BLaER1 treated with 17β-estradiol and CSF1 and Interleukin-3, amounts not matched to agents 10 nM and 100 nM (cell line): ENCODE data around the gene SREK1IP1.
A peak's percentile ranks its signal among the peaks of the same experiment; 100 is the strongest.

Experiments
- H3K27ac ChIP-seq, 11 experiments: shearing (Covaris generic); formaldehyde crosslinking; 2 replicates each; pipeline ENCODE4 v1.8.1; 2022
- H3K27me3 ChIP-seq, 11 experiments: shearing (Covaris generic); formaldehyde crosslinking; 2 replicates each; pipeline ENCODE4 v1.8.1; 2022
- H3K36me3 ChIP-seq, 11 experiments: shearing (Covaris generic); formaldehyde crosslinking; 2 replicates each; pipeline ENCODE4 v1.8.1; 2022
- H3K4me1 ChIP-seq, 10 experiments: shearing (Covaris generic); formaldehyde crosslinking; 2 replicates each; pipeline ENCODE4 v1.8.1; 2022
- H3K4me2 ChIP-seq, 11 experiments: shearing (Covaris generic); formaldehyde crosslinking; 2 replicates each; pipeline ENCODE4 v1.8.1; 2022
- H3K4me3 ChIP-seq, 10 experiments: shearing (Covaris generic); formaldehyde crosslinking; 2 replicates each; pipeline ENCODE4 v1.8.1; 2022
- H3K9ac ChIP-seq, 11 experiments: shearing (Covaris generic); formaldehyde crosslinking; 2 replicates each; pipeline ENCODE4 v1.8.1; 2022
- H3K9me3 ChIP-seq, 11 experiments: shearing (Covaris generic); formaldehyde crosslinking; replicated peaks in 1 of 11; 2 replicates each; pipeline ENCODE4 v1.8.1; 2022
- H4K20me1 ChIP-seq, 11 experiments: shearing (Covaris generic); formaldehyde crosslinking; 2 replicates each; pipeline ENCODE4 v1.8.1; 2022
- Cebpa-rat ChIP-seq, 11 experiments: shearing (Covaris generic); IDR thresholded peaks; 2 replicates each; pipeline ENCODE4 v1.8.1; 2022

The SREK1IP1 gene

GRCh38 chr5:64794053-64794770, 25.7 kb upstream of the SREK1IP1 start:
- Histone ChIP-seq H3K27ac (no peak overlapping the region), H3K27me3 (no peaks in the 10 kb centered on the region), H3K4me2 (no peak overlapping the region), H3K4me1 (no peaks in the 10 kb centered on the region), H3K9me3 (no peaks in the 10 kb centered on the region), H3K4me3 (no peak overlapping the region), H3K36me3 (peaks cover 3 to 83% (median 26%) of the 10 kb centered on the region in 11 experiments; a peak in 14 of 22 replicates), H4K20me1 (no peaks in the 10 kb centered on the region), H3K9ac (no peak overlapping the region)
- TF ChIP-seq Cebpa-rat (IDR thresholded peaks at IDR 0.05), result no peak

GRCh38 chr5:64792469-64792868, 24.0 kb upstream of the SREK1IP1 start:
- Histone ChIP-seq H3K36me3 (peaks cover 3 to 75% (median 21%) of the 10 kb centered on the region in 11 experiments; a peak in 14 of 22 replicates), H3K4me1 (no peaks in the 10 kb centered on the region), H3K4me3 (no peak overlapping the region), H4K20me1 (no peaks in the 10 kb centered on the region), H3K27me3 (no peaks in the 10 kb centered on the region), H3K9me3 (no peaks in the 10 kb centered on the region), H3K27ac (no peak overlapping the region), H3K4me2 (no peak overlapping the region), H3K9ac (no peak overlapping the region)
- no peak for TF ChIP-seq Cebpa-rat (IDR thresholded peaks at IDR 0.05)

- Histone ChIP-seq H3K4me1 (peaks cover 0 to 13% (median 0%) of the 10 kb centered on the region in 10 experiments; a peak in 5 of 20 replicates), H3K27ac (no peak overlapping the region), H3K36me3 (peaks cover 10 to 84% (median 37%) of the 10 kb centered on the region in 11 experiments; a peak in 18 of 22 replicates), H3K9ac (no peak overlapping the region), H3K9me3 (no peaks in the 10 kb centered on the region), H4K20me1 (no peaks in the 10 kb centered on the region), H3K27me3 (no peaks in the 10 kb centered on the region), H3K4me2 (no peak overlapping the region), H3K4me3 (no peak overlapping the region)
- no peak for TF ChIP-seq Cebpa-rat (IDR thresholded peaks at IDR 0.05)
Observed at GRCh38 chr5:64790210-64790609, 21.7 kb upstream of the SREK1IP1 start.

GRCh38 chr5:64789457-64789856, 21.0 kb upstream of the SREK1IP1 start:
- no peak overlapping the region for H3K9ac ChIP-seq
- no peaks in the 10 kb centered on the region for H4K20me1 ChIP-seq
- H3K4me3 ChIP-seq, result no peak overlapping the region
- H3K4me1 ChIP-seq, result peaks cover 0 to 13% (median 0%) of the 10 kb centered on the region in 10 experiments; a peak in 5 of 20 replicates
- H3K9me3 ChIP-seq, result no peaks in the 10 kb centered on the region
- TF ChIP-seq Cebpa-rat (IDR thresholded peaks at IDR 0.05), result no peak
- H3K27me3 ChIP-seq, result no peaks in the 10 kb centered on the region
- no peak overlapping the region for H3K4me2 ChIP-seq
- H3K27ac ChIP-seq, result no peak overlapping the region
- peaks cover 10 to 83% (median 37%) of the 10 kb centered on the region in 11 experiments; a peak in 18 of 22 replicates for H3K36me3 ChIP-seq

GRCh38 chr5:64788156-64788555, 19.7 kb upstream of the SREK1IP1 start:
- H3K36me3 ChIP-seq, result peaks cover 10 to 70% (median 40%) of the 10 kb centered on the region in 11 experiments; a peak in 18 of 22 replicates
- no peak for TF ChIP-seq Cebpa-rat (IDR thresholded peaks at IDR 0.05)
- H3K9me3 ChIP-seq, result no peaks in the 10 kb centered on the region
- H3K9ac ChIP-seq, result no peak overlapping the region
- no peaks in the 10 kb centered on the region for H4K20me1 ChIP-seq
- H3K4me1 ChIP-seq, result peaks cover 0 to 13% (median 0%) of the 10 kb centered on the region in 10 experiments; a peak in 5 of 20 replicates
- H3K27ac ChIP-seq, result no peak overlapping the region
- no peaks in the 10 kb centered on the region for H3K27me3 ChIP-seq
- H3K4me3 ChIP-seq, result no peak overlapping the region
- no peak overlapping the region for H3K4me2 ChIP-seq

- Histone ChIP-seq H3K27ac (no peak overlapping the region), H3K36me3 (peaks cover 7 to 65% (median 35%) of the 10 kb centered on the region in 11 experiments; a peak in 18 of 22 replicates), H3K9ac (no peak overlapping the region; a peak in 1 of 22 replicates), H3K4me3 (no peak overlapping the region), H3K4me1 (peaks cover 0 to 13% (median 0%) of the 10 kb centered on the region in 10 experiments; a peak in 5 of 20 replicates), H3K27me3 (no peaks in the 10 kb centered on the region), H4K20me1 (no peaks in the 10 kb centered on the region), H3K4me2 (peak overlapping the region in 2 of 11 experiments; percentile 9 to 44; a peak in 2 of 22 replicates), H3K9me3 (no peaks in the 10 kb centered on the region)
- TF ChIP-seq Cebpa-rat (IDR thresholded peaks at IDR 0.05), result no peak
Observed at GRCh38 chr5:64786372-64786771, 17.9 kb upstream of the SREK1IP1 start.

GRCh38 chr5:64784451-64785025, 16.0 kb upstream of the SREK1IP1 start:
- Histone ChIP-seq H3K27me3 (no peaks in the 10 kb centered on the region), H3K27ac (no peak overlapping the region), H3K36me3 (peaks cover 2 to 57% (median 27%) of the 10 kb centered on the region in 11 experiments; a peak in 18 of 22 replicates), H3K4me2 (no peak overlapping the region), H3K9me3 (no peaks in the 10 kb centered on the region), H4K20me1 (peaks cover 0 to 4% (median 0%) of the 10 kb centered on the region in 11 experiments; a peak in 2 of 22 replicates), H3K9ac (no peak overlapping the region), H3K4me3 (no peak overlapping the region), H3K4me1 (peaks cover 0 to 13% (median 0%) of the 10 kb centered on the region in 10 experiments; a peak in 5 of 20 replicates)
- TF ChIP-seq Cebpa-rat (IDR thresholded peaks at IDR 0.05), result no peak

- Histone ChIP-seq H4K20me1 (peaks cover 0 to 26% (median 5%) of the 10 kb centered on the region in 11 experiments; a peak in 10 of 22 replicates), H3K9me3 (no peaks in the 10 kb centered on the region), H3K36me3 (peaks cover 0 to 49% (median 33%) of the 10 kb centered on the region in 11 experiments; a peak in 16 of 22 replicates), H3K4me3 (no peak overlapping the region; a peak in 2 of 20 replicates), H3K9ac (no peak overlapping the region), H3K4me2 (peak overlapping the region in 9 of 11 experiments; percentile 13 to 80 (median 66); a peak in 17 of 22 replicates), H3K27me3 (no peaks in the 10 kb centered on the region), H3K4me1 (peaks cover 28 to 53% (median 37%) of the 10 kb centered on the region in 10 experiments), H3K27ac (peak overlapping the region in 4 of 11 experiments; percentile 8 to 49 (median 32); a peak in 6 of 22 replicates)
- no peak for TF ChIP-seq Cebpa-rat (IDR thresholded peaks at IDR 0.05)
Observed at GRCh38 chr5:64775291-64775690, 6.8 kb upstream of the SREK1IP1 start.

- peaks cover 0 to 25% (median 4%) of the 10 kb centered on the region in 11 experiments; a peak in 10 of 22 replicates for H4K20me1 ChIP-seq
- peak overlapping the region; percentile 48 to 70 (median 55); a peak in 20 of 22 replicates for H3K4me2 ChIP-seq
- peaks cover 37 to 63% (median 48%) of the 10 kb centered on the region in 10 experiments for H3K4me1 ChIP-seq
- TF ChIP-seq Cebpa-rat (IDR thresholded peaks at IDR 0.05), result no peak
- H3K27ac ChIP-seq, result 0 out of 22 replicates have a peak overlapping the region, but pooled peaks of 2 of the 11 experiments have one; percentile 9 to 20
- no peak overlapping the region for H3K4me3 ChIP-seq
- no peaks in the 10 kb centered on the region for H3K9me3 ChIP-seq
- no peak overlapping the region; a peak in 1 of 22 replicates for H3K9ac ChIP-seq
- no peaks in the 10 kb centered on the region for H3K27me3 ChIP-seq
- H3K36me3 ChIP-seq, result peaks cover 0 to 36% (median 21%) of the 10 kb centered on the region in 11 experiments; a peak in 13 of 22 replicates
Observed at GRCh38 chr5:64773533-64773932, 5.0 kb upstream of the SREK1IP1 start.
